Spleen (tissue), 11 donors: ENCODE data around the gene AGPAT2. TPM values are rescaled to one million over a fixed set of nuclear protein-coding genes. Genes with fewer than 3 reads are reported as not detected.

Source experiments
- DNase-seq: peaks from one replicate; pipeline ENCODE4 v3.0.0-alpha.2; 2020
- H3K27ac ChIP-seq, 8 donors: fragments of 200-600 bp; sonication (generic) in 7 of 8; 1 replicate in 4 of 8; 2 replicates in 4 of 8; pipeline versions ENCODE4 v1.5.0 to v1.8.0; 2016 to 2021; ENCODE audit warnings: inconsistent platforms in 4 of 8, mild to moderate bottlenecking in 4 of 8, moderate library complexity in 1 of 8
- H3K27me3 ChIP-seq, 7 donors: fragments of 200-600 bp; sonication (generic) in 6 of 7; replicated peaks in 1 of 7; 1 replicate in 4 of 7; 2 replicates in 3 of 7; pipeline versions ENCODE4 v1.5.0 to v1.8.0; 2016 to 2021; ENCODE audit warnings: inconsistent platforms in 3 of 7, mild to moderate bottlenecking in 1 of 7
- H3K36me3 ChIP-seq, 6 donors: fragments of 200-600 bp; sonication (generic) in 5 of 6; 1 replicate in 4 of 6; 2 replicates in 2 of 6; pipeline versions ENCODE4 v1.5.0 to v1.8.0; 2016 to 2021; ENCODE audit warnings: inconsistent platforms in 2 of 6
- H3K4me1 ChIP-seq, 6 donors: fragments of 200-600 bp; sonication (generic) in 5 of 6; 1 replicate in 3 of 6; 2 replicates in 3 of 6; pipeline versions ENCODE4 v1.5.0 to v1.8.0; 2016 to 2021; ENCODE audit warnings: inconsistent platforms in 3 of 6
- H3K4me3 ChIP-seq, 8 donors: fragments of 200-600 bp; sonication (generic) in 7 of 8; 1 replicate in 4 of 8; 2 replicates in 4 of 8; pipeline versions ENCODE4 v1.5.0 to v1.8.0; 2016 to 2021; ENCODE audit warnings: inconsistent platforms in 4 of 8, mild to moderate bottlenecking in 4 of 8, moderate library complexity in 2 of 8
- H3K9me3 ChIP-seq, 8 donors: fragments of 200-600 bp; sonication (generic) in 7 of 8; 1 replicate in 4 of 8; 2 replicates in 4 of 8; pipeline versions ENCODE4 v1.5.0 to v1.8.0; 2016 to 2021; ENCODE audit warnings: inconsistent platforms in 4 of 8
- POLR2A ChIP-seq, 3 donors: fragments of 450-650 bp; IDR thresholded peaks; one replicate each; pipeline ENCODE4 v1.5.1; 2017; ENCODE audit warnings: antibody characterized with exemption in 3 of 3, mild to moderate bottlenecking in 1 of 3
- POLR2AphosphoS5 ChIP-seq, 3 donors: sonication (generic); formaldehyde crosslinking; IDR thresholded peaks; one replicate each; pipeline ENCODE4 v1.5.1; 2017; ENCODE audit warnings: antibody characterized with exemption in 3 of 3
- WGBS, 5 donors: extraction: QIAGEN DNeasy Blood & Tissue Kit in 3 of 5; methylation state at CpG; one replicate each; pipeline versions ENCODE4 v1.1.5 to v1.1.7; 2013 to 2018; 5-methylcytosine and 5-hydroxymethylcytosine counted together
- intact Hi-C: fragments of 100-400 bp; cut with DNase I; formaldehyde crosslinking; loops from one replicate; pipeline ENCODE4 v1.15.0; 2023; ENCODE audit warnings: low total_unique reads
- polyA plus RNA-seq, 3 donors: library from polyadenylated mRNA; stranded (reverse); fragments of 200-250 nt; gene quantifications; one replicate each; pipeline ENCODE4 v1.2.1, GENCODE V29; 2013
- total RNA-seq, 7 donors: library from RNA; depleted of rRNA in 3 of 7; stranded (reverse); fragments of >200 nt in 3 of 7; fragmentation: NEBNext Ultra II Directional in 4 of 7; extraction: Animal tissue kit (Norgen Biotek cat#: 25700) in 4 of 7; gene quantifications; one replicate each; pipeline versions ENCODE4 v1.1.0 to v1.2.1, GENCODE V29; 2016 to 2021
- TF ChIP-seq, protein P1 (sequence below), 11 experiments: fragments of 200-600 bp in 7 of 11; fragments of 450-650 bp in 4 of 11; sonication (generic) in 4 of 11; IDR thresholded peaks in 8 of 11; conservative IDR thresholded peaks in 3 of 11; 1 replicate in 7 of 11; 2 replicates in 4 of 11; pipeline versions ENCODE4 v1.4.0 to v1.8.0; 2016 to 2021; ENCODE audit warnings: antibody characterized with exemption in 11 of 11, inconsistent platforms in 4 of 11, mild to moderate bottlenecking in 1 of 11
- donor health status: healthy with polysubstance abuse.
- donor health status: DM: no; HTN: no; CAD: no; lungs with moderate emphysema.
- donor health status: DM: no; HTN: no; CAD: no.
- donor health status: Bipolar disorder and iron deficiency.
- donor health status: healthy.
- donor health status: DM: no; HTN: no; CAD: no.
- donor health status: DM: yes; HTN: yes; CAD: no.

AGPAT2 gene
- total and polyA plus RNA-seq, 10 donors: 26.9 to 47.7 (median 38.3) TPM

DNA sequence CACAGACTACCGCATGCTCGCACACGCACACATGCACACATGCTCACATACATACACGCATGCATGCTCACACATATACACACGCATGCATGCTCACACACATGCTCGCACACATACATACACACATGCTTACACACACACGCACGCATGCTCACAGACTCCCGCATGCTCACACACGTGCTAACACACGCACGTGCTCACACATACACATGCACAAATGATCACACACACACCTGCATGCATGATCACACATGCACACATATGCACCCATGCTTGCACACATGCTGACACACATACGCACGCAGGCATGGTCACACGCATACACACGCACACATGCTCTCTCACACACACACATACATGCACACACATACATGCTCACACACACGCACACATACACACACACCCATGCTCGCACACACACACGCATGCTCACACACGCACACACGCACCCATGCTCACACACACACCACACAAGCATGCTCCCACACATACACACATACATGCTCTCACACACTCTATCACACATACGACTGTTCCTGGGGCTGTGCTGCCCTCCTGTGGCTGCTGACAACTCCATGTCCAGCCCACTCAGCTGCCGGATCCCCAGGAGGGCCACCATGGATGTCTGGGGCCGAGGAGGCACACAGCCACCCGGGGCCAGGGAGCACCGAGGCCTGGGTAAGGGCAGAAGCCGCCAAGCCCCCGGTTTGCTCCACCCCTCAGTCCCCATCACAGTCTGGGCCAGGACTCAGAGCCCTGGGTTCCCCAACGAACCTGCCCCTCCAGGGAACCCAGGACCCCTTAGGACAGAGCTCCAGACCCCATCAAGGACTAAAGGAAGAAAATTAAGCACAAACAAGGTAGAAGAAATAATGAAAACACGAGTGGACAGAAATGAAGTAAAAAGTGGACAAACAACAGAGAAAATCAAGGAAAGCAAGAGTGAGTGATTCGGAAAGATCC is 55.9 kb downstream of the AGPAT2 start:
- WGBS, 5 donors: 51 to 58% (median 54%) methylated on average over 29 to 31 of the region's 31 CpGs
- intact Hi-C loops: loop anchor here (2.0 kb wide), 1 partner anchor 143 kb away; no protein-coding TSS in a partner anchor
- TF ChIP-seq POLR2AphosphoS5 (IDR thresholded peaks at IDR 0.05) (peak; percentile 42 to 65 (median 54)), POLR2A (IDR thresholded peaks at IDR 0.05) (peak in 1 of 3 donors; percentile 14)
- TF ChIP-seq, protein P1, sequence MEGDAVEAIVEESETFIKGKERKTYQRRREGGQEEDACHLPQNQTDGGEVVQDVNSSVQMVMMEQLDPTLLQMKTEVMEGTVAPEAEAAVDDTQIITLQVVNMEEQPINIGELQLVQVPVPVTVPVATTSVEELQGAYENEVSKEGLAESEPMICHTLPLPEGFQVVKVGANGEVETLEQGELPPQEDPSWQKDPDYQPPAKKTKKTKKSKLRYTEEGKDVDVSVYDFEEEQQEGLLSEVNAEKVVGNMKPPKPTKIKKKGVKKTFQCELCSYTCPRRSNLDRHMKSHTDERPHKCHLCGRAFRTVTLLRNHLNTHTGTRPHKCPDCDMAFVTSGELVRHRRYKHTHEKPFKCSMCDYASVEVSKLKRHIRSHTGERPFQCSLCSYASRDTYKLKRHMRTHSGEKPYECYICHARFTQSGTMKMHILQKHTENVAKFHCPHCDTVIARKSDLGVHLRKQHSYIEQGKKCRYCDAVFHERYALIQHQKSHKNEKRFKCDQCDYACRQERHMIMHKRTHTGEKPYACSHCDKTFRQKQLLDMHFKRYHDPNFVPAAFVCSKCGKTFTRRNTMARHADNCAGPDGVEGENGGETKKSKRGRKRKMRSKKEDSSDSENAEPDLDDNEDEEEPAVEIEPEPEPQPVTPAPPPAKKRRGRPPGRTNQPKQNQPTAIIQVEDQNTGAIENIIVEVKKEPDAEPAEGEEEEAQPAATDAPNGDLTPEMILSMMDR (IDR thresholded peaks at IDR 0.05 in 8 of 11, conservative IDR thresholded peaks at IDR 0.05 in 3 of 11): peak; percentile 80 to 99 (median 93)

DNA sequence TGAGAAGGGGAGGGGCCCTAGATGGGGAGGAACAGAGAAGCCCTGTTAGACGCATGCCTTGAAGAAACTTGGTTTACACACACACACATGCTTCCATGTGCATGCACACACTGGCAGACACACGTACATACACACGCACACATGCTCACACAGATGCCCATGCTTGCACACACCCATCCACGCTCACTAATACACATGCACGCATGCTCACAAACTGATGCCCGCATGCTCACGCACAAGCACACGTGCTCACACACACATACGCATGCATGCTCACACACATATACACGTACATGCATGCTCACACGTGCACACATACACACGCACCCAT is 56.6 kb downstream of the AGPAT2 start:
- DNase-seq: no peak
- Histone ChIP-seq H3K4me1 (peaks cover 8 to 71% (median 44%) of the 10 kb centered on the region in 6 donors), H3K4me3 (no peak overlapping the region), H3K27me3 (peaks cover 0 to 57% (median 4%) of the 10 kb centered on the region in 7 donors), H3K27ac (no peak overlapping the region), H3K9me3 (no peaks in the 10 kb centered on the region), H3K36me3 (no peaks in the 10 kb centered on the region)
- intact Hi-C loops: loop anchor here (2.0 kb wide), 1 partner anchor 142 kb away; no protein-coding TSS in a partner anchor
- TF ChIP-seq POLR2AphosphoS5 (IDR thresholded peaks at IDR 0.05): no peak
- TF ChIP-seq, protein P1 (IDR thresholded peaks at IDR 0.05 in 8 of 11, conservative IDR thresholded peaks at IDR 0.05 in 3 of 11): peak in 3 of 11 experiments; percentile 4 to 22 (median 18)
- 56 to 80% (median 71%) methylated on average over 12 of the region's 12 CpGs for WGBS, 5 donors

More for the DNA sequence above, 55.9 kb downstream of the AGPAT2 start:
- H3K4me3 ChIP-seq: no peak overlapping the region
- peak overlapping the region in 1 of 8 donors; percentile 21 for H3K27ac ChIP-seq
- peak; percentile 92 for DNase-seq
- H3K9me3 ChIP-seq: no peaks in the 10 kb centered on the region
- peaks cover 0 to 50% (median 4%) of the 10 kb centered on the region in 7 donors for H3K27me3 ChIP-seq
- peaks cover 7 to 69% (median 42%) of the 10 kb centered on the region in 6 donors for H3K4me1 ChIP-seq
- H3K36me3 ChIP-seq: no peaks in the 10 kb centered on the region

DNA sequence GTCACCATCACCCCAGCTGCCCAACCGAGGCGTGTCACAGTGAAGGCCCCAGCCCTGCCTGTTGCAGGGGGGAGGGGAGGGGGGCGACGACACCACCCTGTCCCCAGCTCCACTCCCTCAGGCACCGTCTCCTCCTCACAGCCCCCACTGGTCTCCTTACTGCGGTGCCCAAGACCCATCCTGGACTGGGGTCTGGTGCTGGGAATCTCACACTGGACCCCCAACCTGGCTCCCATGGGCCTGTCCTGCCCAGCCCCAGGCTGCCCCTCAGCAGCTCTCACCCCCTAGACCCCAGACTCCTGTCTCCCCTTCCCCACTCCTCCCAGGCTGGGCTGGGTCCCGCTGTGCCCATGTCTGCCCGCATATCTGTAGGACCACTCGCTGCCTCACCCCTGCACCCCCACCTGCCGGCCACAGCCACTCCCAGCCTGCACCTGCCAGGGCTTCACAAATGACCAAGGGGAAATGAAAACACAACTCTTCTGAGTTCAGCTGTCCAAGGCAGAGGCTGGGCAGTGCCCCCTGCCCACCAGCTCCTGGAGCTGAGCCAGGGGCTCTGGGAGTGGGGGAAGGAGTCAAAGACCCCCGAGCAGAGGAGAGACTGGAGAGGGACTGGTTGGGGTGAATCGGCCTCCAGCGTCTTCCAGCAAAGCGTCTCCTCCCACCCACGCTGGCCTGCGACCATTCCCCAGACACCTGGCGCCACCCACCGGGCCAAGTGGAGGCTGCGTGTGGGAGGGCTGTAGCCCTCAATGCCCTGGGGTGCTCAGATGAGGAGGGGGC is 57.2 kb downstream of the AGPAT2 start:
- intact Hi-C loops: loop anchor here (2.0 kb wide), 1 partner anchor 141 kb away; no protein-coding TSS in a partner anchor
- no peak overlapping the region for H3K27ac ChIP-seq

More for the DNA sequence above, 57.2 kb downstream of the AGPAT2 start:
- TF ChIP-seq, protein P1 (IDR thresholded peaks at IDR 0.05 in 8 of 11, conservative IDR thresholded peaks at IDR 0.05 in 3 of 11): peak; percentile 41 to 79 (median 71)
- TF ChIP-seq POLR2A (IDR thresholded peaks at IDR 0.05) (no peak), POLR2AphosphoS5 (IDR thresholded peaks at IDR 0.05) (peak; percentile 18 to 51 (median 28))
- peak; percentile 93 for DNase-seq
- Histone ChIP-seq H3K9me3 (no peaks in the 10 kb centered on the region), H3K4me1 (peaks cover 14 to 72% (median 47%) of the 10 kb centered on the region in 6 donors), H3K4me3 (no peak overlapping the region), H3K36me3 (no peaks in the 10 kb centered on the region), H3K27me3 (peaks cover 0 to 59% (median 4%) of the 10 kb centered on the region in 7 donors)
- 33 to 42% (median 37%) methylated on average over 13 to 19 of the region's 19 CpGs for WGBS, 5 donors
